ENCODE results near the gene BICD2. TPM values are rescaled to one million over a fixed set of nuclear protein-coding genes. Genes with fewer than 3 reads are reported as not detected.

BICD2 gene
- polyA plus RNA-seq, 12 donors, result 22.4 to 35.4 (median 27.9) TPM; not detected in 1

DNA sequence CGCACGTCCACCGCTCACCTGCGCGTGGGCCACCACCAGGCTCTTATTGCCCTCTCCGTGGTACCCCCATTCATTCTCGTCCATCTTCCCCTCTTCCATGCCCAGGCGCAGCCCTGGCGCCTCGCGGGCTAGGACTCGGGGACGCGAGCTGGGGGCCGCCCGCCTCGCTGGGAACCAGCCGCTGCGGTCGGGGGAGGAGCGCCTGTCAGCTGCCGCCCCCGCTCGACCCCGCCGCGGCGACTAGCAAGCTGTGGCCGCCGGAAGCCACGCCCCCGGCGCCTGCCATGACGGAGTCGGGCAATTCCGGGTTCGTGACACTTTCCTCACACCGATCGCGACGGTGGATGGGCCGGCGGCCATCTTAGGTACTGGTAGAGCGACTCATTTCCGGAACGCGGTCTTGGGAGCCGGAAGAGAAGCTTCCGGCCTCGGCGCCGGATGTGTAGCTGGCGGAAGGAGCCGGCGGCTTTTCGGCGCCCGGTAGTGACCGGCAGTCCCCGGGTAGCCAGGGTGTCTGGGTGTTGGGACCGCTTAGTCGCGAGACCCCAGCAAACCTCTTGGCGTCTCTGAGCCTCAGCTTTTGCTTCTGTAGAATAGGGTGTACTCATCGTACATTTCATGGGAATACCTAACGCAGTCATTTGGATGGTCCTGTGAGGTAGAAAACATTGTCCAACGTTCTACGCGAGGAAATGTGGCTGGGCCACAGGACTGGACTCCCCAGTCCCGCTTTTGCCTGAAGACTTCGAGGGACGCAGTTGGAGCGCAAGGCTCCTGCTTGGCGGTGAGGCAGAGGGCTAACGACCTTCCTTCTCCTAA lies 94.5 kb downstream of the BICD2 start, which contains the start of gene IPPK:
Gene IPPK (minus strand): TSS at position 242 of the 819 bp plus-strand sequence. CDS start 143 bp downstream, at position 99.
- DNase-seq, result peak; percentile 99

DNA sequence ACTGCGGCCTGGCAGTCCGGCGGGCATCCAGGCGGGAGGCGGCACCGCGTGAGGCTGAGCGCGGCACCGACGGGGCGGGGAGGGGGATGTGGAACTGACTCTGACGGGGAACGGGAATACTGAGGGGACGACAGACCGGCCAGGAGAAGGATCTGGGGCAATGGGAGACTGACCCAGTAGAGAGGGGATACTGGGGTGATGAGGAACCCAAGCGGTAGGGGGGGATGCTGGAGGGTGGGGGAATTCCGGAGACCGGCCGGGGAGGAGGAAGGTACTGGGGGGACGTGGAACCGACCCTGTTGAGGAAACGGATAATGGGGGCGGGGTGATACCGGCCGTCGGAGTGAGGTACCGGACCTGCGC lies 95.1 kb downstream of the BICD2 start:
- peak; percentile 6 for DNase-seq

GRCh38 chr9:92668746-92669526 lies 95.7 kb downstream of the BICD2 start:
- peak; percentile 7 for DNase-seq

- DNase-seq, result no peak
Measured at GRCh38 chr9:92666912-92667532, 97.6 kb downstream of the BICD2 start.

DNA sequence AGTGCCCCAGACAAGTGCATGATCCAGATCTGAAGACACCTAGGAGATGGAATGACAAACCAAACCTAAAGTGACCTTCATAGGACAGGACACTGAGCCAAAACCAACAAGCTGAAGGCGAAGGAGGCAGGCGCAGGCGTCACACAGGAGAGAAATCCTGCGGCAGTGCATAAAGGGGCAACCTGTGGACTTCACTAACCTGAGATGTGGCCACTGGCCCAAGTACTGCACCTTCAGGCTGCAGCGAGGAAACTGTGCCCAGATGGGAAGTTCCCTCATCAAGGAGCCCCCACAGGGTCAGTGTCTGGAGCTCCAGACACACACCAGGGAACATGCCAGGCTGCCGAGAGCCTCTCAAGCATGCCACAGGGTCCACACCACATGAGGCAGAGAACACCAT lies 98.4 kb downstream of the BICD2 start:
- DNase-seq, result no peak

DNA sequence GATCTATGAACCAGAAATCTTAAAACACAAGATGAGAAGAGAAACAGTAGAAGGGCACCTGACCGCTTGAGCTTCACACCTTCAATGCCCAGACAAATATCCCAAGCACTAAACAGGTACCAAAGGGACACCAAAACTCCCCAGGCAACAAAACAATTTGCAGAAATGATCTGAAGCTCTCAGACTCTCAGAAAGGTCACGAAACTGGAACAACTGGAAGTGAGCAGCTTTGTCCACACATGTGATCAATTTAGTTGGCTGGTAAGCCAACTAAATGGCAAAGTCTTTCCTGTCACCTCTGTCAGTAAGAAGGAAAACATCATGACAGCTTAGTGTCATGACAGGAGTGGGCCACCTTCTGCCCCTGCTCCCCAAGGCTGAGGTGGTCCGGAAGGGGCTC lies 98.8 kb downstream of the BICD2 start:
- no peak for DNase-seq

DNA sequence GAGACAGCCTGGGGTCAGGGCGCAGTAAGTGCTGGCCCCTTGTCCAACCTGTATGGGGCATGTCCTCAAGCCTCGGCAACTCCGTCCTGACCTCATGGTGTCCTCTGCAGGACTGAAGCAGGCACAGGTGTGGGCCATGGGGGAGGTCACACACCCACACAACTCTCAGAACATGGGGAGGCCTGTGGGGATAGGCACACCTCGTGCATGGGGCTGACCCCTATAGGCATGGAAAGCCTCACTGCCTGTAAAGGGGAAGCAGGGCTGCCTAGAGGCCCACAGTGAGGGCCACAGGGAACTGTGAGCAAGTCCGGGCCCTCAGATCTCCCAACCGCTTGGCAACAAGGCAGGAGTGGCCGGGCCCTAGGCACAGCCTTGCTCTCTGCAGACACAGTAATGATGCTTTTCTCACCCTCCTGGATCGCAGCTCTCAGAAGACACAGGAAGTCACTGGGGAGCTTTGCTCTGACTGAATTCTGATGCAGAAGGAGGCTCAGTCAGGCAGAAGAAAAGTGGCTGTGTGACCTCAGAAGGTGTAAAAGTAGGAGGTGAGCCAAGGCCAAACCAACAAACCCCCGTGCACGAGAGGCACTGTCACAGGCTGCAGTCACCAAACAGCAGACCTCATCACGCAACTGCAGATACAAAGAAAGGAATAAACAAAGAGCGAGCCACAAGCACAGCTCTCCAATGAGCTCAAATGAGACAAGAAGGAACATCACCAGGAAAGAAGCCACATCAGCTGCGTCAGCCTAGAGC lies 100.1 kb downstream of the BICD2 start:
- no peak for DNase-seq

- no peak for DNase-seq
Measured at GRCh38 chr9:92663951-92664350, 100.7 kb downstream of the BICD2 start.

DNA sequence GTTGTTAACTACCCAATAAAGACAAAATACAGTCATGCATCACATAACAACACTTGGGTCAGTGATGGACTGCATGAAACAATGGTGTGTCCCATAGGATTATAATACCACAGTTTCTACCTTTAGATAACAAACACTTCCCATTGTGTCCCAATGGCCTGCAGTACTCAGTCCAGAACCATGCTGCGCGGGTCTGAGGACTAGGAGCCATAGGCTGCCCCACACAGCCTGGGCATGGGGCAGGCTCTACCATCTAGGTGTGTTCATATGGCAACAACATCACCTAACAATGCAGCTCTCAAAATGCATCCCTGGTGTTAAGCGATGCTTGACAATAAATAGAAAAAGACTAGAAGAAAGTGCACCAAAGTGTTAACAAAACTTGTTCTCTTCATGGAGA lies 101.5 kb downstream of the BICD2 start:
- DNase-seq, result no peak

- DNase-seq, result no peak
Measured at GRCh38 chr9:92661743-92662142, 102.9 kb downstream of the BICD2 start.

Other genes starting within 250 kb of the BICD2 start
- gene ECM2, start 228.8 kb downstream of the BICD2 start, polyA plus RNA-seq (ENCODE audit: insufficient read length in 12 of 12), result 10 to 100 TPM in 11 of 12 donors, not detected in 1; 16.0 to 40.5 (median 26.4) TPM
- 10 to 100 TPM in 1 of 12 donors, 1 to 10 TPM in 10, not detected in 1; 5.9 to 10.2 (median 8.5) TPM for gene IPPK, start 94.7 kb downstream of the BICD2 start, polyA plus RNA-seq (ENCODE audit: insufficient read length in 12 of 12)
- gene ZNF484, start 113.2 kb upstream of the BICD2 start, polyA plus RNA-seq (ENCODE audit: insufficient read length in 12 of 12), result 1 to 10 TPM in 11 of 12 donors, not detected in 1; 4.4 to 7.8 (median 5.7) TPM
- 10 to 100 TPM in 1 of 12 donors, 1 to 10 TPM in 10, not detected in 1; 2.0 to 15.7 (median 3.8) TPM for gene FGD3, start 182.7 kb upstream of the BICD2 start, polyA plus RNA-seq (ENCODE audit: insufficient read length in 12 of 12)